Heart right ventricle (tissue), 16 donors: ENCODE data around the gene IGF1R. TPM values are rescaled to one million over a fixed set of nuclear protein-coding genes. Genes with fewer than 3 reads are reported as not detected.

Experiments
- ATAC-seq, 8 donors: fragments of 200-7000 bp; cut with Tn5 transposase; one replicate each; pipeline ENCODE4 v1.9.1; 2020; ENCODE audit warnings: mild to moderate bottlenecking in 8 of 8, moderate library complexity in 8 of 8, moderate number of reproducible peaks in 1 of 8
- DNase-seq, 2 donors: peaks; one replicate each; pipeline ENCODE4 v3.0.0-alpha.2; 2020
- H3K27ac ChIP-seq, 10 donors: fragments of 200-600 bp; sonication (generic) in 2 of 10; one replicate each; pipeline versions ENCODE4 v1.5.0 to v1.8.0; 2020 to 2022; ENCODE audit warnings: mild to moderate bottlenecking in 3 of 10
- H3K27me3 ChIP-seq, 7 donors: fragments of 200-600 bp; one replicate each; pipeline ENCODE4 v1.8.0; 2021 to 2022; ENCODE audit warnings: mild to moderate bottlenecking in 2 of 7
- H3K36me3 ChIP-seq, 9 donors: fragments of 200-600 bp; sonication (generic) in 1 of 9; one replicate each; pipeline versions ENCODE4 v1.5.0 to v1.8.0; 2020 to 2022; ENCODE audit warnings: mild to moderate bottlenecking in 2 of 9
- H3K4me1 ChIP-seq, 9 donors: fragments of 200-600 bp; sonication (generic) in 1 of 9; one replicate each; pipeline versions ENCODE4 v1.5.0 to v1.8.0; 2020 to 2022; ENCODE audit warnings: mild to moderate bottlenecking in 4 of 9
- H3K4me3 ChIP-seq, 10 donors: fragments of 200-600 bp; sonication (generic) in 2 of 10; one replicate each; pipeline versions ENCODE4 v1.5.0 to v1.8.0; 2020 to 2022; ENCODE audit warnings: mild to moderate bottlenecking in 7 of 10, moderate library complexity in 2 of 10
- H3K9me3 ChIP-seq, 11 donors: fragments of 200-600 bp in 10 of 11; sonication (generic) in 2 of 11; one replicate each; pipeline versions ENCODE4 v1.5.0 to v1.8.0; 2013 to 2022; ENCODE audit warnings: mild to moderate bottlenecking in 2 of 11, control low read depth in 1 of 11, moderate library complexity in 1 of 11
- CTCF ChIP-seq, 9 donors: fragments of 200-600 bp; sonication (generic) in 2 of 9; IDR thresholded peaks; one replicate each; pipeline versions ENCODE4 v1.5.0 to v1.8.0; 2021 to 2022; ENCODE audit warnings: antibody characterized with exemption in 9 of 9, mild to moderate bottlenecking in 5 of 9, moderate library complexity in 1 of 9
- WGBS, 2 donors: extraction: QIAGEN DNeasy Blood & Tissue Kit; methylation state at CpG; one replicate each; pipeline ENCODE4 v1.1.7; 2013; ENCODE audit warnings: inconsistent platforms in 1 of 2; 5-methylcytosine and 5-hydroxymethylcytosine counted together
- intact Hi-C, 10 donors: fragments of 100-400 bp; cut with DNase I; formaldehyde crosslinking; loops; one replicate each; pipeline versions ENCODE4 v1.11.1 to v1.14.2; 2022
- polyA plus RNA-seq, 2 donors: library from polyadenylated mRNA; stranded (reverse); fragments of 200-250 nt; gene quantifications; one replicate each; pipeline ENCODE4 v1.2.3, GENCODE V29; 2013
- total RNA-seq, 10 donors: library from RNA; stranded (reverse); fragmentation: NEBNext Ultra II Directional in 3 of 10; extraction: Animal tissue kit (Norgen Biotek cat#: 25700) in 3 of 10; gene quantifications; one replicate each; pipeline versions ENCODE4 v1.2.1 to v1.2.4, GENCODE V29; 2021 to 2023
- donor health status: Arrhythmogenic right ventricular cardiomyopathy.
- donor health status: ischemic (EF 13 %, LVEDD 7.1; RV severe dilation, severe dysfunction).
- donor health status: healthy with polysubstance abuse.
- donor health status: DM: no; HTN: yes; CAD: no.
- donor health status: DM: no; HTN: no; CAD: no.
- donor health status: ischemic (EF 25% LVEDD 6.9; RV normal size, moderate dysfunction).
- donor health status: ischemic (EF 25% LVEDD 5.7; RV mildly dilated, moderate dysfunction).
- donor health status: healthy.
- donor health status: DM: yes; HTN: yes; CAD: no.
- donor health status: Ischemic cardiomyopathy.
- donor health status: ischemic (EF 35%, LVEDD 5.7; RV mildly dilated, moderate dysfunction).
- donor health status: nonischemic (EF 11% LVEDD 7.7; RV severe dilation, severe dysfunction).
- donor health status: DM: yes; HTN: yes; CAD: no.
- donor health status: PGD.
- donor health status: ischemic (EF 29% LVEDD 5.4; RV normal size, mild dysfunction).
- donor health status: nonischemic (EF 23%, LVEDD 6.1; RV moderate dilation, normal function).

IGF1R gene
- total and polyA plus RNA-seq, 12 donors = 3.4 to 88.2 (median 45.9) TPM

GRCh38 chr15:98792117-98792516 lies 143.8 kb downstream of the IGF1R start:
- DNase-seq (no peak), ATAC-seq (no peak)
- H3K36me3 ChIP-seq = no peaks in the 10 kb centered on the region
- no peaks in the 10 kb centered on the region for H3K27me3 ChIP-seq
- H3K4me1 ChIP-seq = peaks cover 9 to 81% (median 52%) of the 10 kb centered on the region in 9 donors
- no peak overlapping the region for H3K27ac ChIP-seq
- no peaks in the 10 kb centered on the region for H3K9me3 ChIP-seq
- no peak overlapping the region for H3K4me3 ChIP-seq
- intact Hi-C loops = no loop called here
- no peak for TF ChIP-seq CTCF (IDR thresholded peaks at IDR 0.05)

- no peak for DNase-seq
- intact Hi-C loops = no loop called here
- WGBS, 2 donors = 94 to 97% methylated on average over 4 of the region's 4 CpGs
- H3K27ac ChIP-seq = no peak overlapping the region
- no peak for TF ChIP-seq CTCF (IDR thresholded peaks at IDR 0.05)
- peaks cover 11 to 74% (median 37%) of the 10 kb centered on the region in 9 donors for H3K4me1 ChIP-seq
- no peaks in the 10 kb centered on the region for H3K36me3 ChIP-seq
- H3K27me3 ChIP-seq = no peaks in the 10 kb centered on the region
- H3K4me3 ChIP-seq = no peak overlapping the region
- no peaks in the 10 kb centered on the region for H3K9me3 ChIP-seq
- no peak for ATAC-seq
Measured at GRCh38 chr15:98794211-98794610, 145.9 kb downstream of the IGF1R start.

GRCh38 chr15:98794748-98795147 lies 146.4 kb downstream of the IGF1R start:
- peaks cover 14 to 74% (median 39%) of the 10 kb centered on the region in 9 donors for H3K4me1 ChIP-seq
- 59 to 65% methylated on average over 3 of the region's 3 CpGs for WGBS, 2 donors

GRCh38 chr15:98795980-98796379 lies 147.6 kb downstream of the IGF1R start:
- no peak for TF ChIP-seq CTCF (IDR thresholded peaks at IDR 0.05)
- no peak overlapping the region for H3K27ac ChIP-seq
- ATAC-seq = no peak
- no peaks in the 10 kb centered on the region for H3K36me3 ChIP-seq
- H3K9me3 ChIP-seq = no peaks in the 10 kb centered on the region
- H3K4me3 ChIP-seq = no peak overlapping the region
- H3K4me1 ChIP-seq = peaks cover 16 to 77% (median 49%) of the 10 kb centered on the region in 9 donors
- WGBS, 2 donors = 83 to 84% methylated on average over 10 of the region's 10 CpGs
- intact Hi-C loops = loop anchor here in 1 of 10 donors (5.0 kb wide), 1 partner anchor 46 kb away; no protein-coding TSS in a partner anchor
- no peaks in the 10 kb centered on the region for H3K27me3 ChIP-seq
- DNase-seq = no peak

More at GRCh38 chr15:98794748-98795147, 146.4 kb downstream of the IGF1R start:
- no peak for ATAC-seq
- intact Hi-C loops = loop anchor here in 1 of 10 donors (5.0 kb wide), 1 partner anchor 48 kb away; no protein-coding TSS in a partner anchor
- Histone ChIP-seq H3K9me3 (no peaks in the 10 kb centered on the region), H3K4me3 (no peak overlapping the region), H3K27ac (no peak overlapping the region), H3K27me3 (no peaks in the 10 kb centered on the region), H3K36me3 (no peaks in the 10 kb centered on the region)
- TF ChIP-seq CTCF (IDR thresholded peaks at IDR 0.05) = no peak
- DNase-seq = no peak
